OCI-LY7 (cell line): Measurements from ENCODE around the gene QKI. TPM values are rescaled to one million over a fixed set of nuclear protein-coding genes. Genes with fewer than 3 reads are reported as not detected.

ENCODE experiments used
- BruUV-seq: library from RNA; stranded (reverse); fragments of 400-500 nt; replicated peaks from 2 replicates; lab custom pipeline; 2021; lab: Mats Ljungman, UMichigan
- CTCF ChIA-PET: fragments of 300-600 bp; sonication (Branson Sonifier 250); formaldehyde crosslinking; loops from one replicate; lab custom pipeline; 2022; ENCODE audit warnings: antibody characterized with exemption; ENCODE audit not compliant: unreplicated experiment; lab: Charles Lee
- POLR2A ChIA-PET: fragments of 300-600 bp; sonication (Branson Sonifier 250); formaldehyde crosslinking; loops from one replicate; lab custom pipeline; 2022; ENCODE audit warnings: antibody characterized with exemption; lab: Charles Lee
- DNase-seq: peaks from one replicate; pipeline ENCODE4 v3.0.0-alpha.2; 2015; ENCODE audit warnings: low spot score
- H2AFZ ChIP-seq: fragments of 200-600 bp; sonication (generic), shearing (Covaris generic); 2 replicates; pipeline ENCODE4 v1.6.1; 2014; ENCODE audit warnings: mild to moderate bottlenecking, antibody characterized with exemption, low read length, moderate library complexity
- H3K27ac ChIP-seq: fragments of 200-600 bp; sonication (generic); 2 replicates; pipeline ENCODE4 v1.5.1; 2014; ENCODE audit warnings: mixed run types, low read depth, mild to moderate bottlenecking, moderate library complexity, low read length, inconsistent platforms; ENCODE audit not compliant: poor library complexity, severe bottlenecking
- H3K36me3 ChIP-seq: fragments of 200-600 bp; sonication (generic); 2 replicates; pipeline ENCODE4 v1.6.1; 2014; ENCODE audit warnings: mild to moderate bottlenecking, antibody characterized with exemption, low read length, moderate library complexity, mixed read lengths; ENCODE audit not compliant: insufficient read depth
- H3K4me1 ChIP-seq: fragments of 200-600 bp; sonication (generic); 2 replicates; pipeline ENCODE4 v1.5.1; 2014; ENCODE audit warnings: mild to moderate bottlenecking, low read length; ENCODE audit not compliant: insufficient read depth, poor library complexity, severe bottlenecking
- H3K4me2 ChIP-seq: fragments of 200-600 bp; sonication (generic); 2 replicates; pipeline ENCODE4 v1.6.1; 2014; ENCODE audit warnings: mild to moderate bottlenecking, low read length
- H3K4me3 ChIP-seq: fragments of 200-600 bp; sonication (generic); 2 replicates; pipeline ENCODE4 v1.5.1; 2014; ENCODE audit warnings: mild to moderate bottlenecking, low read depth, low read length; ENCODE audit not compliant: poor library complexity, severe bottlenecking
- H3K79me2 ChIP-seq: fragments of 200-600 bp; sonication (generic); 2 replicates; pipeline ENCODE4 v1.6.1; 2016; ENCODE audit warnings: low read depth, mild to moderate bottlenecking, low read length, moderate library complexity, mixed read lengths; ENCODE audit not compliant: insufficient read depth
- H3K9me2 ChIP-seq: fragments of 200-600 bp; sonication (generic); 2 replicates; pipeline ENCODE4 v1.6.1; 2016; ENCODE audit warnings: mild to moderate bottlenecking, low read length, mixed read lengths; ENCODE audit not compliant: insufficient read depth
- H3K9me3 ChIP-seq: fragments of 200-600 bp; sonication (generic); 2 replicates; pipeline ENCODE4 v1.6.1; 2014; ENCODE audit warnings: mild to moderate bottlenecking, mixed run types, low read length, mixed read lengths
- H4K20me1 ChIP-seq: fragments of 200-600 bp; sonication (generic); 2 replicates; pipeline ENCODE4 v1.6.1; 2014; ENCODE audit warnings: mild to moderate bottlenecking, antibody characterized with exemption, low read length, moderate library complexity, mixed read lengths; ENCODE audit not compliant: insufficient read depth
- EZH2phosphoT487 ChIP-seq: fragments of 200-600 bp; sonication (generic); IDR thresholded peaks from 2 replicates; pipeline ENCODE4 v1.6.1; 2018; ENCODE audit warnings: low read depth, borderline replicate concordance, mild to moderate bottlenecking, mixed run types, antibody characterized with exemption, low read length, moderate library complexity, mixed read lengths
- intact Hi-C: fragments of 100-400 bp; cut with micrococcal nuclease; formaldehyde crosslinking; loops from one replicate; pipeline ENCODE4 v1.10.0; 2022; ENCODE audit not compliant: unreplicated experiment
- total RNA-seq, 2 experiments: library from RNA; depleted of rRNA in 1 of 2; stranded (reverse); fragments of >200 nt in 1 of 2; shearing (Covaris generic) in 1 of 2; gene quantifications; 2 replicates each; pipeline ENCODE4 v1.2.3, GENCODE V29; 2014 to 2022
- TF ChIP-seq, protein P1 (sequence below): fragments of 200-600 bp; sonication (generic); conservative IDR thresholded peaks from 2 replicates; pipeline ENCODE4 v1.5.1; 2014; ENCODE audit warnings: mild to moderate bottlenecking, antibody characterized with exemption, low read length, moderate library complexity, mixed read lengths

Gene QKI
- total RNA-seq, 2 experiments from 2014 or later = 55.4 to 74.5 TPM

DNA sequence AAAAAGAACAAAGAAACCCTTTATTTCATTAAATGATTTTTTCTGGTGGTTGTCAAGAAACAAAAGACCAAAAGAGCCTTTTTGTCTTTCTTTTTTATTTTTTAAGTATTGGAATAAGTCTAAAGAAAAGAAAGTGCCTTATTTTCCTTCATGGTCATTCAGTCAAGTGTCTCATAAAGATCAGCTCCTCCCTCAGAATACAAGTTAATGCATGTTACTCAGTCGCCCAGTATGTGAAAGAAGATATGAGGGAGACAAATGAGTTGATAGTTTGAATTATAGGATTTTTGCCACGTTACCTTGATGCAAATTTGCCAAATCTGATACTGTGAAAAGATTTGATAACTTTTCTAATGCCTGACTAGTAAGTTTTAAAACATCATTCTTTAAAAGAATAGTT is 157.2 kb downstream of the QKI start:
- H3K27ac ChIP-seq = no peak overlapping the region
- intact Hi-C loops = no loop called here
- TF ChIP-seq EZH2phosphoT487 = no peak
- TF ChIP-seq, protein P1, sequence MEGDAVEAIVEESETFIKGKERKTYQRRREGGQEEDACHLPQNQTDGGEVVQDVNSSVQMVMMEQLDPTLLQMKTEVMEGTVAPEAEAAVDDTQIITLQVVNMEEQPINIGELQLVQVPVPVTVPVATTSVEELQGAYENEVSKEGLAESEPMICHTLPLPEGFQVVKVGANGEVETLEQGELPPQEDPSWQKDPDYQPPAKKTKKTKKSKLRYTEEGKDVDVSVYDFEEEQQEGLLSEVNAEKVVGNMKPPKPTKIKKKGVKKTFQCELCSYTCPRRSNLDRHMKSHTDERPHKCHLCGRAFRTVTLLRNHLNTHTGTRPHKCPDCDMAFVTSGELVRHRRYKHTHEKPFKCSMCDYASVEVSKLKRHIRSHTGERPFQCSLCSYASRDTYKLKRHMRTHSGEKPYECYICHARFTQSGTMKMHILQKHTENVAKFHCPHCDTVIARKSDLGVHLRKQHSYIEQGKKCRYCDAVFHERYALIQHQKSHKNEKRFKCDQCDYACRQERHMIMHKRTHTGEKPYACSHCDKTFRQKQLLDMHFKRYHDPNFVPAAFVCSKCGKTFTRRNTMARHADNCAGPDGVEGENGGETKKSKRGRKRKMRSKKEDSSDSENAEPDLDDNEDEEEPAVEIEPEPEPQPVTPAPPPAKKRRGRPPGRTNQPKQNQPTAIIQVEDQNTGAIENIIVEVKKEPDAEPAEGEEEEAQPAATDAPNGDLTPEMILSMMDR = no peak
- no peak overlapping the region for H3K4me3 ChIP-seq
- no peak overlapping the region for H2AFZ ChIP-seq
- CTCF ChIA-PET = no interaction called here
- H3K4me1 ChIP-seq = no peaks in the 10 kb centered on the region
- POLR2A ChIA-PET = interaction anchor here (0.7 kb wide), 1 partner anchor 289 kb away, joined by 5 read pairs; no protein-coding TSS in a partner anchor
- no peaks in the 10 kb centered on the region for H3K9me3 ChIP-seq
- no peaks in the 10 kb centered on the region for H4K20me1 ChIP-seq
- no TSS peak for BruUV-seq
- H3K4me2 ChIP-seq = no peak overlapping the region
- no peak for DNase-seq
- no peaks in the 10 kb centered on the region for H3K9me2 ChIP-seq
- no peaks in the 10 kb centered on the region; the same call in 1 of the 2 replicates for H3K36me3 ChIP-seq
- H3K79me2 ChIP-seq = no peaks in the 10 kb centered on the region

DNA sequence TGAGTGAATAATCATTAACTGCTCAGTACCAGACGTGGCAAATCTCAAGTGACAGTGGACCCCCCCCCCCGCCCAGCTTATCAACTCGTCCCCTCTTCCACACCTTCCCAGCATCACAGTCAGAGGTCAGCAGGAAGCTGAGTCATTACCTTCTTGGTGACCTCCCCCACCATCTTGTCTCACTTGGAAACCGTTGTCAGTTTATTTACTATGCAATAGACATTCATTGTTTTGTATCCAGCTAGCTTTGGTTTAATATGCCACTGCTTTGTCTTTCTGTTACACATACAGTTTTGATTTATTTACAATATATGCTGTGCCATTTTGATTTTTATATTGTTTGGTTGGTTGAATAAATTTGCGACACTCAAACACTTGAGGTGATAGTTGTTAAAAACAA is 158.1 kb downstream of the QKI start:
- intact Hi-C loops = no loop called here
- H3K4me1 ChIP-seq = no peaks in the 10 kb centered on the region
- ChIA-PET CTCF (no interaction called here), POLR2A (interaction anchor here (0.6 to 0.7 kb wide), 3 partner anchors 22 to 288 kb away, joined by 3 to 5 read pairs (median 3); no protein-coding TSS in a partner anchor)
- no peak overlapping the region for H3K4me2 ChIP-seq
- no peak for TF ChIP-seq EZH2phosphoT487
- H3K36me3 ChIP-seq = no peaks in the 10 kb centered on the region; the same call in 1 of the 2 replicates
- H3K9me2 ChIP-seq = no peaks in the 10 kb centered on the region
- no peak overlapping the region for H3K27ac ChIP-seq
- no peaks in the 10 kb centered on the region for H4K20me1 ChIP-seq
- no peaks in the 10 kb centered on the region for H3K79me2 ChIP-seq
- DNase-seq = no peak
- BruUV-seq = no TSS peak
- H3K4me3 ChIP-seq = no peak overlapping the region
- H2AFZ ChIP-seq = no peak overlapping the region
- H3K9me3 ChIP-seq = no peaks in the 10 kb centered on the region

DNA sequence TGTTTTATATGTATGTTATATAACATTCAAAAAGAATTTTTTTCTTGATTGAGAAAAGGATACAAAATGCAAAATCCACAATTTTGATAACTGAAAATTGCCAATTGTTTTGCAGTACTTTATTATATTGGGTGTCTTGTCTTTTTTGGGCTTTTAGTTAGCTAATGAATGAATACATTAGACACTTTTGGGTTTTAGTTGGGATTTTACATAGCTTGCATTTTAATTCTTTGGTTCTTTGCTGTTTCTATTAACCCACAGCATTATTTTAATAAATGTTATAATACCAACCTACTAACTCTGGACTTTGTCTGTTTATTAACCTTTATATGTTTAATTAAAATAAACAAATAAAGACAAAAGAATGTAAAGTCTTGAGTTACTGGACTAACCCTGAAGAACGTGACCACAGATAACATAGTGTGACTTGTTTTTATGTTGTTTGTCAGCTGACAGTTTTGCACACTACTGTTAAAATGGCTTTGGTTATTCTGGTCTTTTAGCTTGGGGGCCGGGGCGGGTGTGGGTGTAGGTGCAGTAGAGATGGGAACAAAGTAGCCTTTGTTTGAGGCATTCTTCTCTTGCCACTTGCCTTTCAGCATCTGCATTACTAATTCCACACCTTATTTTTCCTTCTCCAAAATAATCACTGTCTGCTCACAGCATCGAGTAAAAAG is 159.1 kb downstream of the QKI start:
- Histone ChIP-seq H3K4me1 (no peaks in the 10 kb centered on the region), H4K20me1 (no peaks in the 10 kb centered on the region), H3K4me2 (no peak overlapping the region), H3K9me3 (no peaks in the 10 kb centered on the region), H3K9me2 (no peaks in the 10 kb centered on the region), H2AFZ (no peak overlapping the region), H3K27ac (no peak overlapping the region), H3K4me3 (no peak overlapping the region), H3K36me3 (no peaks in the 10 kb centered on the region; the same call in 1 of the 2 replicates), H3K79me2 (no peaks in the 10 kb centered on the region)
- TF ChIP-seq, protein P1 = no peak
- TF ChIP-seq EZH2phosphoT487 = no peak
- no TSS peak for BruUV-seq
- no peak for DNase-seq
- intact Hi-C loops = no loop called here
- CTCF ChIA-PET = interaction anchor here (0.6 kb wide), 1 partner anchor 152 kb away, joined by 4 read pairs; no protein-coding TSS in a partner anchor
- POLR2A ChIA-PET = no interaction called here
